ENCODE measurements around the gene CEPT1. TPM values are rescaled to one million over a fixed set of nuclear protein-coding genes. Genes with fewer than 3 reads are reported as not detected.

The CEPT1 gene
- total and polyA plus RNA-seq, 2 of the 13 experiments (the other 11 are each of a cell fraction or from before 2014, with no cell fraction given) = 35.7 to 48.2 TPM

DNA sequence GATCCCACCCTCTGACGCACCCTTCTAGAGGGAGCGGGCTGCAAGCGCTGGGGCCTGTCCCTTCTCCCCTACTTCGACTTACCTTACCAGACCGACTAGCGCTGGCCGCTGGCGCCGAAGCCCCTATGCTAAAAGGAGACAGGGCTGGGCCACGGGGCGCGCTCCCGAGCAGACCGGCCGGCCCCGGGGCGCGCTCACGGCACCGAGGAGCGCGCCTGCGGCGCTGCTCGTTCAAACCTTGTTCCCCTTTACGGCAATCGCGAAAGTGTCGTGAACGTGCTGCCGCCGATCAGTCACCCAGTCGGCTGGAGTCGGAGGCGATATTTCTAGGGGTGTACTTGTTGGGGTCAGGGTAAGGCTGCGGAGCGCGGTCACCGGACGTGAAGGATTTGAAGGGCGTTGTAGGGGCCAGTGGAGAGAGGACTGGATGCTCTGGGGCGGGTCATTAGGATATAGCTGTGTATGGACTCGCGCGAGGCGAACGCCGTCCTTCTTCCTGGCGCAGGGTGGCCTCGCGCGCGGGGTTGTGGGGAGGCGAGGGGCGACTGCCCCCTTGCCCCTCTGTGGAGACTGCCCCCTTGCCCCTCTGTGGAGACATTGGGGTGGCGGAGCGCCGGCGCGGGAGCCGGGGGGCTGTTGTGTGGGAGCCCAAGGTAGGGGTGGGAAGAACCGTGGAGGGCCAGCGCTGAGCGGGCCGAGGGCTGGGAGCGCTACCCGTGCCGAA is at the start of gene CEPT1, which contains the start of gene DRAM2 (continued):
- no peak for TF ChIP-seq PAF1 (CRISPR knock-in tag; IDR thresholded peaks at IDR 0.05)
- no peak for TF ChIP-seq ZMYM2 (CRISPR knock-in tag; IDR thresholded peaks at IDR 0.05)
- peak; percentile 47; the same call in 1 of the 2 replicates for TF ChIP-seq FOXC1 (CRISPR knock-in tag; IDR thresholded peaks at IDR 0.05; ENCODE audit: borderline replicate concordance)
- 0 out of 2 replicates have a peak, but pooled peaks have one; percentile 44 for TF ChIP-seq ZNF317 (CRISPR knock-in tag; IDR thresholded peaks at IDR 0.05)
- 0 out of 2 replicates have a peak, but pooled peaks have one; percentile 23 for TF ChIP-seq ZNF558 (CRISPR knock-in tag; IDR thresholded peaks at IDR 0.05; ENCODE audit: borderline replicate concordance)
- TF ChIP-seq GATA4 (IDR thresholded peaks at IDR 0.05; ENCODE audit: borderline replicate concordance, low read depth) = peak; percentile 51; the same call in 1 of the 2 replicates
- TF ChIP-seq CTCF (CRISPR knock-in tag; IDR thresholded peaks at IDR 0.05) = peak; percentile 33
- TF ChIP-seq TBX2 (CRISPR knock-in tag; IDR thresholded peaks at IDR 0.05; ENCODE audit: borderline replicate concordance) = peak; percentile 80
- TF ChIP-seq ZNF747 (CRISPR knock-in tag; IDR thresholded peaks at IDR 0.05; ENCODE audit: borderline replicate concordance) = peak; percentile 80; the same call in 1 of the 2 replicates
- peak; percentile 55; the same call in 1 of the 2 replicates for TF ChIP-seq TFDP1 (CRISPR knock-in tag; IDR thresholded peaks at IDR 0.05; ENCODE audit: borderline replicate concordance)
- TF ChIP-seq STAT6 (CRISPR knock-in tag; IDR thresholded peaks at IDR 0.05; ENCODE audit: borderline replicate concordance) = peak; percentile 28; the same call in 1 of the 2 replicates
- 0 out of 2 replicates have a peak, but pooled peaks have one; percentile 16 for TF ChIP-seq ATF3 (CRISPR knock-in tag; IDR thresholded peaks at IDR 0.05)
- no peak for TF ChIP-seq KAT2B (IDR thresholded peaks at IDR 0.05; ENCODE audit: borderline replicate concordance, low read depth, low read length)
- TF ChIP-seq IRX3 (CRISPR knock-in tag; IDR thresholded peaks at IDR 0.05; ENCODE audit: borderline replicate concordance, low read depth) = peak; percentile 22; the same call in 1 of the 2 replicates
- peak; percentile 5; the same call in 1 of the 2 replicates for TF ChIP-seq PITX1 (CRISPR knock-in tag; IDR thresholded peaks at IDR 0.05)
- peak; percentile 74 for TF ChIP-seq TAF1 (CRISPR knock-in tag; IDR thresholded peaks at IDR 0.05)
- no peak for TF ChIP-seq REXO4 (CRISPR knock-in tag; IDR thresholded peaks at IDR 0.05; ENCODE audit: borderline replicate concordance)
- peak; percentile 47; the same call in 1 of the 2 replicates for TF ChIP-seq ZNF280D (CRISPR knock-in tag; IDR thresholded peaks at IDR 0.05)
- 0 out of 2 replicates have a peak, but pooled peaks have one; percentile 15 for TF ChIP-seq KLF11 (CRISPR knock-in tag; IDR thresholded peaks at IDR 0.05)

Data from HepG2 (cell line).